ENCODE results near the gene ZNF101.

ZNF101 gene

GRCh38 chr19:19704836-19705235 lies 36.2 kb downstream of the ZNF101 start:
- DNase-seq (ENCODE audit: low read depth in 2 of 3, low spot score in 2 of 3), result no peak

GRCh38 chr19:19710506-19710905 lies 41.9 kb downstream of the ZNF101 start:
- no peak for DNase-seq (ENCODE audit: low read depth in 2 of 3, low spot score in 2 of 3)

- no peak for DNase-seq (ENCODE audit: low read depth in 2 of 3, low spot score in 2 of 3)
These were observed 42.8 kb downstream of the ZNF101 start for GRCh38 chr19:19711306-19711933.

- DNase-seq (ENCODE audit: low read depth in 2 of 3, low spot score in 2 of 3), result no peak
These were observed 43.5 kb downstream of the ZNF101 start for GRCh38 chr19:19711934-19712828.

GRCh38 chr19:19719798-19720197 lies 51.2 kb downstream of the ZNF101 start:
- DNase-seq (ENCODE audit: low read depth in 2 of 3, low spot score in 2 of 3), result no peak

- DNase-seq (ENCODE audit: low read depth in 2 of 3, low spot score in 2 of 3), result no peak
These were observed 53.3 kb downstream of the ZNF101 start for GRCh38 chr19:19721896-19722295.

GRCh38 chr19:19732579-19733501 lies 64.2 kb downstream of the ZNF101 start, which contains the start of gene ZNF14:
Gene ZNF14 (minus strand): TSS chr19:19733112. CDS start chr19:19732958, 154 bp downstream.
- peak; percentile 65 to 75 (median 68) for DNase-seq (ENCODE audit: low read depth in 2 of 3, low spot score in 2 of 3)

Data from activated CD8-positive, alpha-beta memory T cell treated with anti-CD3 and anti-CD28 coated beads for 48 hours (primary cell).